Testis (tissue), 2 donors: ENCODE data around the gene UPF3B.

Source experiments
- POLR2A ChIP-seq: fragments of 450-650 bp; IDR thresholded peaks from one replicate; pipeline ENCODE4 v1.6.1; 2017; ENCODE audit warnings: antibody characterized with exemption, mild to moderate bottlenecking, moderate library complexity
- TF ChIP-seq, protein P1 (sequence below), 3 experiments: fragments of 450-650 bp in 2 of 3; fragments of 200-600 bp in 1 of 3; sonication (generic) in 1 of 3; IDR thresholded peaks; one replicate each; pipeline ENCODE4 v1.5.1; 2016 to 2019; ENCODE audit warnings: antibody characterized with exemption in 3 of 3, mild to moderate bottlenecking in 2 of 3, moderate library complexity in 1 of 3

DNA sequence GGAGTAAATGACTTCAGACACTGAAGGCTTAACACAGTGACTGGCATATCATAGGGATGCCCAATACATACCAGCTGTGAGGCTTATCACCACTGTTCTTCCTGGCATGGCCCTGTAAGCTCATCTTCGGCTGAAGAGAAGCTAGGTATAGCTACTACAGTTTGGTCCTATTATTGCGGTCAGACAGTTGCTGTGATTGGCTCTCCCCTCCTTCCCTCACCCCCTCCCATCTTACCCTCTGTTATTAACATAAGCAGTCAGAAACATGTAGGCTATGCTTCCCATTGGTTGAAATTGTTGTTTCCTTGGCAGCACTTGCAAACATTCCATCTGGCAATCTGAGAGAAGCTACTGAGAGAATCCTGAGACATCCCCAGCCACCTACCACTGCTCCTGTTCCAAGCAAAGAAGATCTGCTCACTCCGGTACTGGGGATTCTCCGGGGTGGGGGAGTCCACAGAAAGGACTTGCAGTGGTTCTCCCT lies 43.1 kb upstream of the UPF3B start, which contains the start of gene AKAP14:
- TF ChIP-seq, protein P1, sequence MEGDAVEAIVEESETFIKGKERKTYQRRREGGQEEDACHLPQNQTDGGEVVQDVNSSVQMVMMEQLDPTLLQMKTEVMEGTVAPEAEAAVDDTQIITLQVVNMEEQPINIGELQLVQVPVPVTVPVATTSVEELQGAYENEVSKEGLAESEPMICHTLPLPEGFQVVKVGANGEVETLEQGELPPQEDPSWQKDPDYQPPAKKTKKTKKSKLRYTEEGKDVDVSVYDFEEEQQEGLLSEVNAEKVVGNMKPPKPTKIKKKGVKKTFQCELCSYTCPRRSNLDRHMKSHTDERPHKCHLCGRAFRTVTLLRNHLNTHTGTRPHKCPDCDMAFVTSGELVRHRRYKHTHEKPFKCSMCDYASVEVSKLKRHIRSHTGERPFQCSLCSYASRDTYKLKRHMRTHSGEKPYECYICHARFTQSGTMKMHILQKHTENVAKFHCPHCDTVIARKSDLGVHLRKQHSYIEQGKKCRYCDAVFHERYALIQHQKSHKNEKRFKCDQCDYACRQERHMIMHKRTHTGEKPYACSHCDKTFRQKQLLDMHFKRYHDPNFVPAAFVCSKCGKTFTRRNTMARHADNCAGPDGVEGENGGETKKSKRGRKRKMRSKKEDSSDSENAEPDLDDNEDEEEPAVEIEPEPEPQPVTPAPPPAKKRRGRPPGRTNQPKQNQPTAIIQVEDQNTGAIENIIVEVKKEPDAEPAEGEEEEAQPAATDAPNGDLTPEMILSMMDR (IDR thresholded peaks at IDR 0.05): no peak
- no peak for TF ChIP-seq POLR2A
